NCI-H1436 treated with DMSO at 0.1 percent for 48 hours (cell line): ENCODE measurements around the gene FOXO6.

Experiments
- DNase-seq: peaks from one replicate; lab custom pipeline; 2025; lab: John Stamatoyannopoulos, UW

Gene FOXO6

GRCh38 chr1:41383094-41383852 is 22.0 kb downstream of the FOXO6 start:
- no peak for DNase-seq

- no peak for DNase-seq
Measured at GRCh38 chr1:41384579-41384978, 23.3 kb downstream of the FOXO6 start.

GRCh38 chr1:41385398-41386195 is 24.4 kb downstream of the FOXO6 start:
- DNase-seq: no peak

GRCh38 chr1:41386196-41386663 is 25.0 kb downstream of the FOXO6 start:
- no peak for DNase-seq

- DNase-seq: peak; percentile 73
Measured at GRCh38 chr1:41387667-41388091, 26.4 kb downstream of the FOXO6 start.

GRCh38 chr1:41388510-41388909 is 27.3 kb downstream of the FOXO6 start:
- DNase-seq: no peak

- DNase-seq: no peak
Measured at GRCh38 chr1:41389009-41389408, 27.8 kb downstream of the FOXO6 start.

- DNase-seq: no peak
Measured at GRCh38 chr1:41390166-41390565, 28.9 kb downstream of the FOXO6 start.

GRCh38 chr1:41390573-41390972 is 29.3 kb downstream of the FOXO6 start:
- no peak for DNase-seq

- DNase-seq: no peak
Measured at GRCh38 chr1:41391834-41392527, 30.7 kb downstream of the FOXO6 start.

- DNase-seq: no peak
Measured at GRCh38 chr1:41392528-41392924, 31.3 kb downstream of the FOXO6 start.

GRCh38 chr1:41393716-41394368 is 32.6 kb downstream of the FOXO6 start:
- DNase-seq: no peak

GRCh38 chr1:41394369-41394744 is 33.1 kb downstream of the FOXO6 start:
- no peak for DNase-seq

- DNase-seq: peak; percentile 58
Measured at GRCh38 chr1:41394959-41395956, 34.0 kb downstream of the FOXO6 start.

GRCh38 chr1:41396084-41396483 is 34.9 kb downstream of the FOXO6 start:
- no peak for DNase-seq

GRCh38 chr1:41397020-41397419 is 35.8 kb downstream of the FOXO6 start:
- no peak for DNase-seq

- DNase-seq: no peak
Measured at GRCh38 chr1:41397753-41398330, 36.6 kb downstream of the FOXO6 start.

- DNase-seq: no peak
Measured at GRCh38 chr1:41399145-41399795, 38.0 kb downstream of the FOXO6 start.

- no peak for DNase-seq
Measured at GRCh38 chr1:41400225-41400624, 39.0 kb downstream of the FOXO6 start.

- no peak for DNase-seq
Measured at GRCh38 chr1:41401899-41402298, 40.7 kb downstream of the FOXO6 start.
